ENCODE data around the gene CMBL. TPM values are rescaled to one million over a fixed set of nuclear protein-coding genes. Genes with fewer than 3 reads are reported as not detected.

The CMBL gene
- total RNA-seq, 1 experiment from 2014 or later: 12.6 TPM

DNA sequence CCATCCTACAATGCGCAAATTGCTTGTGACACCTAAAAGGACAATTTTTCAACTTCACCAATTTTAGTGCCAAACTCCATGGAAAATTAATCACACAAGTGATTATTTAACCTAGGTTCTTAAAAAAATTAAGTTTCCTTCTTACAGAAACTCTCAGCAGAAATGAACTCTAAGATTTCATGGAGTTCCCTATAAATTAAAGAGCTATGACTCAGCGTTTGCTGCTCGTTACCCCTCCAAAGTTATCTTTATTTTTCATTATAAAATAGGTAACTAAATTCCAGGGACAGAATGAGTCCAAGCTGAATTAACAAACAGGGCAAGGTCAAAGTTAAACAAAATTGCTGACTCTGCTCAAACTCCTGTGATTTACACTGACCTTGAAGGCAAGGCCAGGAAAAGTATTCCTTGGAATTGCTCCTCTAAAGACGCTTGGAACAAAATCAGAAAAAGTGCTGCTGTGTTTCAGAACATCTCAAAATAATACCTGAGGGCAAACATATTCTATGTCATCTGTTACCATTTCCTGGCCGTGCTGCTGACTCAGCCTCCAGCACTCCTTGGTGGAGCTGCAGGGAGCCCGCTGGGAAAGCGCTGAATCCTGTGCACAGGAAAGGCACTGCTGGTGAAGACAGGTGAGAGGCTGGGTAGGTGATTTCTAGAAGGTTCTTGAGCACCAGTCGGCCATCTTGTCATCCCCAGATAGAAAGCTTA lies 2.5 kb upstream of the CMBL start:
- H3K4me3 Mint-ChIP-seq: no peak overlapping the region

More for the DNA sequence above, 2.5 kb upstream of the CMBL start:
- Histone ChIP-seq H3K4me1 (ENCODE audit: insufficient read depth, low read length) (peaks cover 3% of the 10 kb centered on the region; the same call in 1 of the 2 replicates), H3K14ac (ENCODE audit: insufficient read depth, low read length) (no peak overlapping the region), H2BK15ac (ENCODE audit: low read depth, low read length) (no peak overlapping the region), H4K5ac (ENCODE audit: insufficient read length, low read depth, low read length) (no peak overlapping the region), H4K20me1 (ENCODE audit: control insufficient read depth, insufficient read depth, insufficient read length) (no peaks in the 10 kb centered on the region), H3K9ac (ENCODE audit: extremely low read depth, insufficient read length, low read length) (no peak overlapping the region), H4K8ac (replicated peaks; ENCODE audit: insufficient read length, low read depth, low read length) (no peak overlapping the region), H3K56ac (ENCODE audit: insufficient read length, low read depth, low read length) (no peak overlapping the region), H3K27me3 (ENCODE audit: insufficient read depth, low read length) (no peaks in the 10 kb centered on the region), H2BK12ac (ENCODE audit: insufficient read length, low read depth, low read length) (no peak overlapping the region), H2AK5ac (ENCODE audit: insufficient read length, low read length) (no peak overlapping the region), H2BK20ac (ENCODE audit: low read depth, low read length, poor library complexity, severe bottlenecking) (no peak overlapping the region), H3K4ac (ENCODE audit: low read depth, low read length) (no peak overlapping the region), H3K23me2 (ENCODE audit: insufficient read length, low read depth, low read length, poor library complexity, severe bottlenecking) (peaks cover 13% of the 10 kb centered on the region), H2AFZ (ENCODE audit: low read length) (no peak overlapping the region), H3K18ac (ENCODE audit: insufficient read length, low read depth, low read length) (peak overlapping the region; percentile 74), H2BK5ac (ENCODE audit: insufficient read length, low read length) (no peak overlapping the region), H3T11ph (ENCODE audit: low read length) (no peak overlapping the region), H3K27ac (ENCODE audit: insufficient read length, low read depth, low read length) (no peak overlapping the region), H3K79me2 (ENCODE audit: insufficient read depth, low read length) (no peaks in the 10 kb centered on the region), H3K4me2 (ENCODE audit: insufficient read depth, insufficient read length, low read length) (no peak overlapping the region), H3K23ac (ENCODE audit: insufficient read length, low read depth, low read length) (no peak overlapping the region), H4K91ac (ENCODE audit: insufficient read length, low read depth, low read length) (no peak overlapping the region), H3K9me3 (ENCODE audit: control insufficient read depth, low read depth, low read length) (no peaks in the 10 kb centered on the region), H3K79me1 (ENCODE audit: insufficient read depth, low read depth, low read length, poor library complexity, severe bottlenecking) (no peaks in the 10 kb centered on the region), H2BK120ac (ENCODE audit: low read depth, low read length, poor library complexity, severe bottlenecking) (no peak overlapping the region)
- TF ChIP-seq, protein P1, sequence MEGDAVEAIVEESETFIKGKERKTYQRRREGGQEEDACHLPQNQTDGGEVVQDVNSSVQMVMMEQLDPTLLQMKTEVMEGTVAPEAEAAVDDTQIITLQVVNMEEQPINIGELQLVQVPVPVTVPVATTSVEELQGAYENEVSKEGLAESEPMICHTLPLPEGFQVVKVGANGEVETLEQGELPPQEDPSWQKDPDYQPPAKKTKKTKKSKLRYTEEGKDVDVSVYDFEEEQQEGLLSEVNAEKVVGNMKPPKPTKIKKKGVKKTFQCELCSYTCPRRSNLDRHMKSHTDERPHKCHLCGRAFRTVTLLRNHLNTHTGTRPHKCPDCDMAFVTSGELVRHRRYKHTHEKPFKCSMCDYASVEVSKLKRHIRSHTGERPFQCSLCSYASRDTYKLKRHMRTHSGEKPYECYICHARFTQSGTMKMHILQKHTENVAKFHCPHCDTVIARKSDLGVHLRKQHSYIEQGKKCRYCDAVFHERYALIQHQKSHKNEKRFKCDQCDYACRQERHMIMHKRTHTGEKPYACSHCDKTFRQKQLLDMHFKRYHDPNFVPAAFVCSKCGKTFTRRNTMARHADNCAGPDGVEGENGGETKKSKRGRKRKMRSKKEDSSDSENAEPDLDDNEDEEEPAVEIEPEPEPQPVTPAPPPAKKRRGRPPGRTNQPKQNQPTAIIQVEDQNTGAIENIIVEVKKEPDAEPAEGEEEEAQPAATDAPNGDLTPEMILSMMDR (conservative IDR thresholded peaks at IDR 0.05): no peak
- no CpG with 5 or more reads among the region's 8 CpGs for whole genome bisulfite sequencing (ENCODE audit: extremely low coverage, insufficient read length, low lambda C conversion rate)
- peak; percentile 57 for DNase-seq
- peaks cover 1 to 4% of the 10 kb centered on the region in 2 experiments; a peak in 2 of 5 replicates for H3K9me3 Mint-ChIP-seq
- H3K36me3 Mint-ChIP-seq (ENCODE audit: insufficient read depth in 1 of 3, low read depth in 3 of 3): peaks cover 2 to 5% (median 4%) of the 10 kb centered on the region in 3 experiments; a peak in 4 of 7 replicates
- peaks cover 23 to 25% of the 10 kb centered on the region in 2 experiments for H3K4me1 Mint-ChIP-seq
- H3K27me3 Mint-ChIP-seq (ENCODE audit: low read depth): peaks cover 22% of the 10 kb centered on the region
- no peak overlapping the region for H3K27ac Mint-ChIP-seq
